H1 (cell line): ENCODE measurements around the gene RBM17. TPM values are rescaled to one million over a fixed set of nuclear protein-coding genes. Genes with fewer than 3 reads are reported as not detected.

Source experiments
- CTCF ChIA-PET: fragments of 300-600 bp; sonication (Branson Sonifier 250); formaldehyde crosslinking; loops from one replicate; lab custom pipeline; 2021; ENCODE audit not compliant: partially characterized antibody; lab: Charles Lee
- POLR2A ChIA-PET: fragments of 300-600 bp; sonication (Branson Sonifier 250); formaldehyde crosslinking; loops from one replicate; lab custom pipeline; 2021; ENCODE audit warnings: inconsistent platforms; ENCODE audit not compliant: partially characterized antibody; lab: Charles Lee
- DNase-seq, 2 experiments: peaks; one replicate each; pipeline versions ENCODE4 v3.0.0 to v3.0.0-alpha.2; 2010 to 2022; ENCODE audit warnings: low spot score in 2 of 2, low read depth in 1 of 2, mixed read lengths in 1 of 2
- FAIRE-seq: peaks from 2 replicates; lab custom pipeline; 2011; peaks lifted over from hg19 to GRCh38; lab: Jason Lieb, UNC
- H2AFZ ChIP-seq: 2 replicates; pipeline ENCODE4 v1.8.1; 2012; ENCODE audit warnings: low read length, inconsistent platforms
- H2AK5ac ChIP-seq: 2 replicates; pipeline ENCODE4 v1.6.1; 2013; ENCODE audit warnings: low read depth, low read length
- H2BK120ac ChIP-seq: replicated peaks from 2 replicates; pipeline ENCODE3; 2013; ENCODE audit warnings: low read depth, low read length, inconsistent platforms
- H2BK12ac ChIP-seq: 2 replicates; pipeline ENCODE4 v1.6.1; 2013; ENCODE audit warnings: low read depth, low read length
- H2BK15ac ChIP-seq: 2 replicates; pipeline ENCODE4 v1.6.1; 2013; ENCODE audit warnings: low read length
- H2BK20ac ChIP-seq: 2 replicates; pipeline ENCODE4 v1.6.1; 2013; ENCODE audit warnings: low read length
- H2BK5ac ChIP-seq: 2 replicates; pipeline ENCODE4 v1.6.1; 2013; ENCODE audit warnings: low read depth, low read length
- H3K14ac ChIP-seq: 2 replicates; pipeline ENCODE4 v1.6.1; 2013; ENCODE audit warnings: inconsistent platforms; ENCODE audit not compliant: insufficient read length
- H3K18ac ChIP-seq: 2 replicates; pipeline ENCODE4 v1.6.1; 2013; ENCODE audit warnings: low read length; ENCODE audit errors: extremely low read depth
- H3K23ac ChIP-seq: 2 replicates; pipeline ENCODE4 v1.6.1; 2013; ENCODE audit warnings: inconsistent platforms; ENCODE audit not compliant: insufficient read length
- H3K23me2 ChIP-seq: 2 replicates; pipeline ENCODE4 v1.6.1; 2013; ENCODE audit warnings: low read depth, low read length
- H3K27ac ChIP-seq: 2 replicates; pipeline ENCODE4 v1.6.1; 2011; ENCODE audit warnings: low read depth, low read length, inconsistent platforms
- H3K27me3 ChIP-seq, 4 experiments: replicated peaks in 1 of 4; 1 replicate in 1 of 4; 2 replicates in 3 of 4; pipeline versions ENCODE4 v1.6.1 to v1.8.1; 2011 to 2013; ENCODE audit warnings: low read length in 3 of 4, mild to moderate bottlenecking in 3 of 4, inconsistent platforms in 2 of 4, mixed read lengths in 2 of 4, moderate library complexity in 1 of 4; ENCODE audit not compliant: control insufficient read depth in 3 of 4, insufficient read depth in 3 of 4; ENCODE audit errors: extremely low read depth in 1 of 4
- H3K36me3 ChIP-seq, 4 experiments: 2 replicates each; pipeline versions ENCODE4 v1.6.1 to v1.8.1; 2011 to 2013; ENCODE audit warnings: mild to moderate bottlenecking in 4 of 4, low read length in 3 of 4, moderate library complexity in 2 of 4, control low read depth in 1 of 4, inconsistent platforms in 1 of 4; ENCODE audit not compliant: insufficient read depth in 4 of 4, control insufficient read depth in 2 of 4
- H3K4ac ChIP-seq: replicated peaks from 2 replicates; pipeline ENCODE3; 2013; ENCODE audit warnings: low read length, low read depth, mixed read lengths, inconsistent platforms; ENCODE audit not compliant: insufficient read length
- H3K4me1 ChIP-seq, 4 experiments: replicated peaks in 1 of 4; 1 replicate in 1 of 4; 2 replicates in 3 of 4; pipeline versions ENCODE4 v1.6.1 to v1.8.1; 2011 to 2013; ENCODE audit warnings: low read length in 3 of 4, inconsistent platforms in 2 of 4, mixed read lengths in 1 of 4; ENCODE audit not compliant: insufficient read depth in 4 of 4, control insufficient read depth in 3 of 4
- H3K4me2 ChIP-seq, 2 experiments: 2 replicates each; pipeline versions ENCODE4 v1.6.1 to v1.8.1; 2011 to 2013; ENCODE audit warnings: low read depth in 2 of 2, low read length in 2 of 2, control low read depth in 1 of 2, inconsistent platforms in 1 of 2, mild to moderate bottlenecking in 1 of 2; ENCODE audit not compliant: insufficient read depth in 1 of 2
- H3K4me3 ChIP-seq, 4 experiments: fragments of 200-600, 300-600 bp in 1 of 4; sonication (generic), shearing (Covaris generic), sonication (Bioruptor Twin) in 1 of 4; 2 replicates each; pipeline versions ENCODE4 v1.5.1 to v1.8.1; 2011 to 2016; ENCODE audit warnings: low read length in 4 of 4, low read depth in 3 of 4, control low read depth in 2 of 4, inconsistent platforms in 2 of 4, mild to moderate bottlenecking in 2 of 4, mixed read lengths in 1 of 4, moderate library complexity in 1 of 4; ENCODE audit not compliant: insufficient read depth in 2 of 4; ENCODE audit errors: extremely low read depth in 1 of 4
- H3K56ac ChIP-seq: replicated peaks from 2 replicates; pipeline ENCODE3; 2013; ENCODE audit warnings: low read depth, mild to moderate bottlenecking, mixed read lengths, low read length, inconsistent platforms; ENCODE audit not compliant: insufficient read length
- H3K79me1 ChIP-seq: 2 replicates; pipeline ENCODE4 v1.6.1; 2013; ENCODE audit warnings: low read depth, low read length, control low read depth
- H3K79me2 ChIP-seq, 2 experiments: 2 replicates each; pipeline versions ENCODE4 v1.6.1 to v1.8.1; 2012 to 2013; ENCODE audit warnings: low read length in 2 of 2, mild to moderate bottlenecking in 2 of 2, inconsistent platforms in 1 of 2; ENCODE audit not compliant: insufficient read depth in 2 of 2, control insufficient read depth in 1 of 2
- H3K9ac ChIP-seq, 4 experiments: replicated peaks in 1 of 4; 1 replicate in 1 of 4; 2 replicates in 3 of 4; pipeline versions ENCODE4 v1.6.1 to v1.8.1; 2011 to 2013; ENCODE audit warnings: low read depth in 3 of 4, low read length in 3 of 4, control low read depth in 2 of 4, mild to moderate bottlenecking in 2 of 4, moderate library complexity in 2 of 4, inconsistent platforms in 1 of 4; ENCODE audit errors: extremely low read depth in 1 of 4
- H3K9me3 ChIP-seq, 2 experiments: 2 replicates each; pipeline versions ENCODE4 v1.6.1 to v1.8.1; 2012 to 2013; ENCODE audit warnings: mild to moderate bottlenecking in 2 of 2, moderate library complexity in 2 of 2, control low read depth in 1 of 2, inconsistent platforms in 1 of 2, low read depth in 1 of 2, low read length in 1 of 2, mixed read lengths in 1 of 2; ENCODE audit not compliant: insufficient read depth in 2 of 2
- H4K20me1 ChIP-seq, 2 experiments: replicated peaks in 1 of 2; 2 replicates each; pipeline versions ENCODE3 to v1.8.1; 2011 to 2013; ENCODE audit warnings: inconsistent platforms in 2 of 2, low read length in 2 of 2, mild to moderate bottlenecking in 1 of 2; ENCODE audit not compliant: insufficient read depth in 2 of 2, control insufficient read depth in 1 of 2
- H4K5ac ChIP-seq: 2 replicates; pipeline ENCODE4 v1.6.1; 2013; ENCODE audit warnings: low read length, low read depth, mixed read lengths, inconsistent platforms; ENCODE audit not compliant: insufficient read length
- H4K8ac ChIP-seq: 2 replicates; pipeline ENCODE4 v1.8.0; 2013; ENCODE audit warnings: mild to moderate bottlenecking, moderate library complexity, low read length, inconsistent platforms; ENCODE audit not compliant: insufficient read depth; ENCODE audit errors: extremely low read depth
- H4K91ac ChIP-seq: replicated peaks from 2 replicates; pipeline ENCODE3; 2013; ENCODE audit warnings: low read length, mixed read lengths, inconsistent platforms; ENCODE audit not compliant: insufficient read length
- EP300 ChIP-seq, 2 experiments: IDR thresholded peaks; 1 replicate in 1 of 2; 2 replicates in 1 of 2; pipeline ENCODE4 v1.6.1; 2011 to 2012; ENCODE audit warnings: low read depth in 2 of 2, low read length in 2 of 2, mild to moderate bottlenecking in 2 of 2, borderline replicate concordance in 1 of 2, inconsistent platforms in 1 of 2, moderate library complexity in 1 of 2
- WGBS, 2 experiments: shearing (Covaris generic) in 1 of 2; methylation state at CpG; one replicate each; pipeline versions ENCODE4 v1.1.6 to v1.1.7; 2013 to 2015; ENCODE audit warnings: low lambda C conversion rate in 2 of 2, mixed read lengths in 2 of 2, inconsistent platforms in 1 of 2, low coverage in 1 of 2, missing lambda C conversion rate in 1 of 2; ENCODE audit not compliant: insufficient replicate concordance in 2 of 2, insufficient coverage in 1 of 2, insufficient read length in 1 of 2; ENCODE audit errors: extremely low coverage in 1 of 2, missing lambda C conversion rate in 1 of 2; 5-methylcytosine and 5-hydroxymethylcytosine counted together
- polyA plus RNA-seq, 7 experiments: library from polyadenylated mRNA; depleted of rRNA in 3 of 7; stranded (reverse) in 5 of 7; unstranded in 2 of 7; fragments of >200 nt in 5 of 7; fragments of 200-250 nt in 2 of 7; gene quantifications; 1 replicate in 5 of 7; 2 replicates in 1 of 7; 4 replicates in 1 of 7; pipeline versions ENCODE4 v1.2.1 to v1.2.3, GENCODE V29; 2011 to 2013; ENCODE audit warnings: missing spikeins in 2 of 7, mixed read lengths in 2 of 7
- total RNA-seq: library from RNA; stranded (reverse); fragmentation: NEBNext Ultra II Directional; extraction: Animal tissue kit (Norgen Biotek cat#: 25700); gene quantifications from 2 replicates; pipeline ENCODE4 v1.2.1, GENCODE V29; 2021

RBM17 gene
- total and polyA plus RNA-seq, 2 of the 8 experiments (the other 6 are each of a cell fraction or from before 2014, with no cell fraction given), result 15.7 to 128 TPM

GRCh38 chr10:6055929-6056328 is 32.9 kb upstream of the RBM17 start:
- H2BK15ac ChIP-seq, result no peak overlapping the region
- no peak overlapping the region for H3K56ac ChIP-seq
- POLR2A ChIA-PET, result no interaction called here
- H3K79me2 ChIP-seq, result no peaks in the 10 kb centered on the region
- H4K91ac ChIP-seq, result no peak overlapping the region
- H4K8ac ChIP-seq, result no peak overlapping the region
- no peaks in the 10 kb centered on the region for H3K36me3 ChIP-seq
- no peak overlapping the region for H2BK5ac ChIP-seq
- no peak overlapping the region for H3K9ac ChIP-seq
- no peak for FAIRE-seq
- TF ChIP-seq EP300 (IDR thresholded peaks at IDR 0.05; ENCODE audit: borderline replicate concordance in 1 of 2, low read depth in 2 of 2, low read length in 2 of 2), result no peak
- H3K27me3 ChIP-seq, result no peaks in the 10 kb centered on the region
- no peak overlapping the region for H3K23ac ChIP-seq
- WGBS, 2 experiments, result 95% methylated on average over 4 of the region's 4 CpGs; no CpG with 5 or more reads in 1 of the 2 experiments
- no peaks in the 10 kb centered on the region for H4K20me1 ChIP-seq
- H2AFZ ChIP-seq, result no peak overlapping the region
- no peak overlapping the region for H3K14ac ChIP-seq
- H3K18ac ChIP-seq, result no peak overlapping the region
- no peak overlapping the region for H3K4me3 ChIP-seq
- no peaks in the 10 kb centered on the region for H3K23me2 ChIP-seq
- H2AK5ac ChIP-seq, result no peak overlapping the region
- no peak overlapping the region for H2BK120ac ChIP-seq
- no peak overlapping the region for H2BK12ac ChIP-seq
- CTCF ChIA-PET, result interaction anchor here (0.9 kb wide), 1 partner anchor 19 kb away, joined by 3 read pairs; no protein-coding TSS in a partner anchor
- DNase-seq, result no peak
- H3K27ac ChIP-seq, result no peak overlapping the region
- H3K4me1 ChIP-seq, result peaks cover 0 to 2% (median 0%) of the 10 kb centered on the region in 4 experiments; a peak in 1 of 7 replicates
- H3K4ac ChIP-seq, result no peak overlapping the region
- no peaks in the 10 kb centered on the region for H3K9me3 ChIP-seq
- H3K79me1 ChIP-seq, result no peaks in the 10 kb centered on the region
- no peak overlapping the region for H2BK20ac ChIP-seq
- no peak overlapping the region for H3K4me2 ChIP-seq
- no peak overlapping the region for H4K5ac ChIP-seq
